Epidermal melanocyte (primary cell): Measurements from ENCODE around the gene APOB.

Experiments
- DNase-seq: peaks from one replicate; pipeline ENCODE4 v3.0.0; 2011; ENCODE audit warnings: low spot score; ENCODE audit not compliant: insufficient read length

The APOB gene

GRCh38 chr2:21020031-21020667 lies 23.7 kb downstream of the APOB start:
- DNase-seq, result no peak

GRCh38 chr2:21019678-21020021 lies 24.2 kb downstream of the APOB start:
- no peak for DNase-seq

GRCh38 chr2:21019000-21019677 lies 24.7 kb downstream of the APOB start:
- no peak for DNase-seq

- no peak for DNase-seq
These were observed 25.6 kb downstream of the APOB start for GRCh38 chr2:21018290-21018689.

DNA sequence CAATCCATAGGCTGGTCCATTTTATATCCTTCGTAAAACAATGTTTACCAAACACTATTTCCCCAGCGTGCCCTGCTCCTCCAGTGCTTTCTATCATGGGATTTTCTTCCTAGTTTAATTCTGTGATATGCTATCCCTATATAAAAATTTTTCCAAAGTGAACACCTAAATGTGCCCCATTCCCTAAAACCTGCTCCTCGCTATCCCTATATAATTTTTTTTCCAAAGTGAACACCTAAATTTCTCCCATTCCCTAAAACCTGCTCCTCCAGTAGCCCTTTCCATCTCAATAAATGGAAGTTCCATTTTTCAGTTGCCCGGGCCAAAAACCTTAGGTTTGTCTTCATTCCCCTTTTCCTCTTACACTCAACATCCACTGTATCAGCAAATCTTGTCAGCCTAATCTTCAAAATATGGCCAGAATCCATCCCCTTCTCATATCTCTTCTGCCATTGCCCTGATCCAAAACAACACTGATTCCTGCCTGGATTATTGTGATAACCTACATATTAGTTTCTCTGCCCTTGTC lies 26.1 kb downstream of the APOB start:
- DNase-seq, result no peak

DNA sequence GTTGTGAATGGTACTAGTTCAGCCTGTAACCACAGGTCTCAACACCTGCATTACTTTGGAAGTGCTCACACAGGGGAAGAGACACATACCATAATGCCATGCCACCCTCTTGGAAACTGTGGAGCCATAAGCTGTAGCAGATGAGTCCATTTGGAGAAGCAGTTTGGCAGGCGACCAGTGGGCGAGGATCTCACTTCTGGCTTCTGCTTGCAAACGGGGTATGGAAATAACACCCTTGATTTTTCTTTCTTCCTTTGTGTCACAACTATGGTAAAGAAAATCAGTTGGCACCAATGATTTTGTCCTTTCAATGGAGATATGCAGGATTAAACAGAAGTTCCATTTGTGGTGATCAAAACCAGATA lies 28.6 kb downstream of the APOB start:
- no peak for DNase-seq

DNA sequence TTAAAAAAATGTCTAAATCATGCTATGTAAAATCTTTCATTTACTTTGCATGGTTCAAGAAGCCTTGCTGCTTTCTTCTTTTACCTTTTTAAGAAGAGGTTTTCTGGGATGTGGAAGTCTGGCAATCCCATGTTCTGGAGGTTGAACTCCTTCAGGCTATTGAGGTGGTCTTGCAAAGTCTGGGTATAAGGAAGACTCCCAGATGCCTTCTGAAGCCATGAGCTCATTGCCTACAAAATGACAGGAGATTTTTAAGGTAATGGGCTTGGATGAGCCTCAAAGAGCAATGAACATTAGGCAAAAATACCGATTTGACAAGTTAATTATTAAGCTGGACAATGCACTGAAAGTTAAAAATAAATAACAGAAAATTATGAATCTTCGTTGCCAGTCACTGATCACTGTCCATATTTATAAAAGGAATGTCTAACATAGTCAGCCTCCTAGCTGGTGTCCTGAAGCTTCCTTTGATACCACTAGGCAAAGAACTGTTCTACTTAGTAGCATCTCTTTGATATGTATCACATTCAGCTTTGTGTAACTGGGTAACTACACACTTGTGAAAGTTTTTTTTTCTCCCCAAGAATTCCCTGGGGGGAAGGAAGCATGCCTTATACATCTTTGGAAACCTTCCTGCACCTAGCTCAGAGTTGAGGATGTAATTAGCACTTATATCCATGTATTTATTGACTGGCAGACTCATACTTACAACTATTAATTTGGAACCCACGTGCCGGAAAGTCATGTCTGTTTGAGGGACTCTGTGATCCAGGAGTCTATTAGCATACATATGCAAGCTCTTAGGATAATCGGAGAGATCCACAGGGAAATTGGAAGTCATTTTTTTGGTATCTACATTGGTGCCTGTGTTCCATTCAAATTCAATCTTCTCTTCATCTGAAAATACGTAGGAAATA lies 29.3 kb downstream of the APOB start:
- DNase-seq, result no peak

- no peak for DNase-seq
These were observed 30.6 kb downstream of the APOB start for GRCh38 chr2:21013043-21013816.

DNA sequence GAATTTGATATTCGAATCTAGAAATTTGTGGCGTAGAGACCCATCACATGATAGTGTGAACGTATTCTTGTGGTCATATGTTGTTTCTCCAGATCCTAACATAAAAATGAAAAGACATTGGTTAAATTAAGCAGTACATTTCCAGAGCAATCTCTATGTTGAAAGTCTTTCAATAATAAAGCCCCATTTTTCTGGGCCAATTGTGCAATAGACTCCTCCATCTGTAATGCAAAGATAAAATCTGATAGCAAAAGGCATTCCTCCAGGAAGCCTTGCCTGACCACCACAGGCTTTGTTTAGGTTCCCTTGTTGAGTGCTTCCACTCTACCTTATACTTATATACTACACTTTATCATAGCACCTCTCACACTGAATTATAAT lies 31.3 kb downstream of the APOB start:
- no peak for DNase-seq

- DNase-seq, result no peak
These were observed 31.9 kb downstream of the APOB start for GRCh38 chr2:21011876-21012556.

DNA sequence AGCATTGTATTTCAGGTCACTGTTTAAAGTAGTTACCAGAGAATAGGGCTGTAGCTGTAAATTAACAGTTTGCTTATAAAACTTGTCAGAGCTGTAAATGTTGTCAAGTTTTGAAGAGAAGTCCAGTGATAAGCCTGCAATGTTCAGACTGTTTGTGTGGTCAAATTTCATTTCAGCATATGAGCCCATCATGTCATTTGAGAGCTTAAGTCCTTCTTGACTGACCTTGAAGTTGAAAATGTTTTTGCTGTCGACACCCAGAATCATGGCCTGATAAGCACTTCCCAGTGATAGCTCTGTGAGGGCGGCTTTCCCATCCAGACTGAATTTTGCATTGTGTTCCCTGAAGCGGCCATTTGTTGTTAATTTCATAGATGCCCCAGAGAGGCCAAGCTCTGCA lies 32.4 kb downstream of the APOB start:
- DNase-seq, result no peak

GRCh38 chr2:21010813-21011439 lies 32.9 kb downstream of the APOB start:
- DNase-seq, result no peak

DNA sequence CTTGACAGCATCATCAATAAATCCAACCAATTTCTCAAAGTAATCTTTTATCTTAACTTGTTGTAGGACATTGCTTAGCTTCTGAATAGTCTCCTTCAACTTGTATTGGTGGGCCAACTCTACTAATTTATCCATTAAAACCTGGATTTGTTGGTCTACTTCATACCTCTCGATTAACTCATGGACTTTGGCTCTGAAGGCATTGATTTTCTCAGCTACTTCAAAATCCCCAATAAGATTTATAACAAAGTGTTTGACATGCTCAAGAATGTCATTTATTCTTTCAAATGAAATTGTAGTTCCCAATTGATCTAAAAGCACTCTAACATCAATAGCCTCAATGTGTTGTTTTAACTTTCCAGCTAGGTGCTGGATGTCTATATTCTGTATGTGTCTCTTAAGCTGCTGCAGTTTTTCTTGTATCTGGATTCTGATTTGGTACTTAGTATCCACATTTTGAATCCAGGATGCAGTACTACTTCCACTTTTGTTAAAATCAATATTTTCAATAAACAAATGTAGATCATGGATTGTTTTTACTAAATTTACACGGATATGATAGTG lies 34.1 kb downstream of the APOB start:
- no peak for DNase-seq

- no peak for DNase-seq
These were observed 34.8 kb downstream of the APOB start for GRCh38 chr2:21008790-21009661.

DNA sequence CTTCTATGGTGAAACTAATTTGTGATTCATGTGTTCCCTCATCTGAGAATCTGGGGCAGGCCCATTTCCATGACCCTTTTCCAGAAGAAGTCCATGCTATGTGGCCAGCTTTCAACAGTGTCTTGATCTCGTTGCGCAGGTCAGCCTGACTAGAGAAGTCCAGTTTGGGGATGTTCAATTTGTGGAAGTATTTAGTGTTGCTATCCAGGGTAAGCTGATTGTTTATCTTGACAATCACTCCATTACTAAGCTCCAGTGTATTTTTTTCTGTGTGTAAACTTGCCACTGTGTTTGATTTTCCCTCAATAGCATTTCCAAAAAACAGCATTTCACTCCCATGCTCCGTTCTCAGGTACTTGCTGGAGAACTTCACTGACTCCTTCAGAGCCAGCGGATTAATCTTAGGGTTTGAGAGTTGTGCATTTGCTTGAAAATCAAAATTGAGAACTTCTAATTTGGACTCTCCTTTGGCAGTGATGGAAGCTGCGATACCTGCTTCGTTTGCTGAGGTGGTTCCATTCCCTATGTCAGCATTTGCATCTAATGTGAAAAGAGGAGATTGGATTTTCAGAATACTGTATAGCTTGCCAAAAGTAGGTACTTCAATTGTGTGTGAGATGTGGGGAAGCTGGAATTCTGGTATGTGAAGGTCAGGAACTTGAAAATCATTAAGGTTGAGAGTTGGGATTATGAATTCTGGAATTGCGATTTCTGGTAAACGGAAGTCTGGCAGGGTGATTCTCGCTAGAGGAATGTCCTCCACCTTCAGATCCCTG lies 35.7 kb downstream of the APOB start:
- no peak for DNase-seq

DNA sequence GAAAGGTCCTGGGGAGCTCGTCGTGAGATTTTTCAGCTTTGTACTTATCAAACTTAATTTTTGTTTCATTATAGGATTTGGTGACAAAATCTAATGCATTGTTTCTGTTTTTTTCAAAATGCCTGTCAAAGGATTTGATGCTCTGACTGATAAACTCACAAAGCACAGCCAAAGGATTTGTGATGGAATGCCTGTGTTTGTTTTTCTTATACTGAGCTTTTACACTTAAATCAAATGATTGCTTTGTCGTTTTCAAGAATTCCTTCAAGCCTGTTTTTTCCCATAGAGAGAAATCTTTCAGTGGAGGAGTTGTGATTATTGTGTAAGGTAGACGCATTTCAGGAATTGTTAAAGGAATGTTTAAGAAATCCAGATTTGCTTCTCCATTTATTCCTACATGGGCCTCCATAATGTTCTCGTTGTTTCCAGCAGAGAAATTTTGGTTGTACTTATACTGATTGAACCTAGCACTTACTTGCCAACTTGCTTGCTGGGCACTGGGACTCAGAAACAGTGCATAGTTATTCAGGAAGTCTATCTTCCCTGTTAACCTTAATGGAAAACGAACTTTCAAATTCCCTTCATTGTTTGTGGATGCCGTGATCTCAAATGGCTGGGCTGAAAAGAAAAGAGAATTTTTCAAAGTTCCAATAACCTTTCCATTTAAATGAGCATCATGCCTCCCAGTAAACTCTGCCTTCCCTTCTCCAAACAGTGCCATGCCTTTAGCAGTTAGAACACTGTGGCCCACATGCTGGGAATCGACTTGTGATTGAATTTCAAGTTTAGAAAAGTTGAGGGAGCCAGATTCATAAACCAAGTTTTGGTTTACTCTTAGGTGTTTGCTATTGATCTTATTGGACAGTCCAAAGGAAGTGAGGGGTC lies 36.5 kb downstream of the APOB start:
- no peak for DNase-seq

DNA sequence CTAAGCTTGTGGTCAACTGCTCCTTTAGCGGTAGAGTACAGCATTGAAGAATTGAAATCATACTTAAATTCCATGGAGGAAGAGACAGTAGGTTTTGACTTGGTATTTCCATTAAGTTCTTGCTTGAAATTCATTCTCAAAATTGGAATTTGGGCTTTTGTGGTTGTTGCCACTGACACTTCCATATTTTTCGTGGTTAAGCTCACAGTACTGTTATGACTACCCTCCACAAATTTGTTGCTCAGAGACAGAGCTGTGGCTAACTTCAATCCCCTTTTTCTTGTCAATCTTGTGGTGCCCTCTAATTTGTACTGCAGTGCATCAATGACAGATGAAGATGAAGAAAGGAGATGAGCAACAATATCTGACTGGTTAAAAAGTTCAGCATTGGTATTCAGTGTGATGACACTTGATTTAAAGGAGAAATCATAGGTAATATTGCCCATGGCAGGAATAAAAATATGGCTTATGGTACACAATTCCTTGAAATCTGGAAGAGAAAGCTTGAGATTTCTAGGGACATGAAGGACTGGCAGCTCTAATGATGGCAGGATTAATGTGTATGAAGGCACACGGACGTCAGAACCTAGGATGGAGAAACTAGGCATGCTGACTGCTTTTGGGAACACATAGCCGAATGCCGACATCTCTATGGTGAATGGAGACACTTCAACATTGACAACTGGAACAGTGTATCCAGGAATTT lies 37.3 kb downstream of the APOB start:
- no peak for DNase-seq
